GM18951 (cell line): ENCODE data around the gene PIMREG.

ENCODE experiments used
- POLR2A ChIP-seq: IDR thresholded peaks from 4 replicates; pipeline ENCODE4 v1.6.1; 2011; ENCODE audit warnings: mild to moderate bottlenecking; ENCODE audit not compliant: insufficient read length, insufficient read depth; ENCODE audit errors: extremely low read depth
- in situ Hi-C: fragments of 300-500 bp; cut with MboI; formaldehyde crosslinking; loops from one replicate; pipeline ENCODE4 v1.12.0; 2022; ENCODE audit warnings: low sequenced_read_pairs, mixed read lengths, inconsistent platforms; ENCODE audit not compliant: unreplicated experiment

The PIMREG gene

GRCh38 chr17:6448473-6448872 is 4.2 kb downstream of the PIMREG start:
- no peak for TF ChIP-seq POLR2A
- in situ Hi-C loops: no loop called here

GRCh38 chr17:6449307-6449706 is 5.1 kb downstream of the PIMREG start:
- no peak for TF ChIP-seq POLR2A
- in situ Hi-C loops: no loop called here

- no peak for TF ChIP-seq POLR2A
- in situ Hi-C loops: no loop called here
Measured at GRCh38 chr17:6450926-6451832, 6.9 kb downstream of the PIMREG start.

GRCh38 chr17:6452471-6453266 is 8.4 kb downstream of the PIMREG start:
- no peak for TF ChIP-seq POLR2A
- in situ Hi-C loops: no loop called here

GRCh38 chr17:6453279-6454024 is 9.2 kb downstream of the PIMREG start:
- TF ChIP-seq POLR2A: no peak
- in situ Hi-C loops: no loop called here

- in situ Hi-C loops: no loop called here
- no peak for TF ChIP-seq POLR2A
Measured at GRCh38 chr17:6454495-6455320, 10.5 kb downstream of the PIMREG start.

GRCh38 chr17:6455321-6455705 is 11.1 kb downstream of the PIMREG start:
- in situ Hi-C loops: no loop called here
- no peak for TF ChIP-seq POLR2A

GRCh38 chr17:6456321-6456720 is 12.1 kb downstream of the PIMREG start:
- in situ Hi-C loops: no loop called here
- no peak for TF ChIP-seq POLR2A

- TF ChIP-seq POLR2A: no peak
- in situ Hi-C loops: no loop called here
Measured at GRCh38 chr17:6456914-6457687, 12.8 kb downstream of the PIMREG start.

- in situ Hi-C loops: no loop called here
Measured at GRCh38 chr17:6457688-6458459, 13.6 kb downstream of the PIMREG start.

GRCh38 chr17:6458460-6458950 is 14.2 kb downstream of the PIMREG start:
- TF ChIP-seq POLR2A: no peak
- in situ Hi-C loops: no loop called here

More at GRCh38 chr17:6457688-6458459, 13.6 kb downstream of the PIMREG start:
- TF ChIP-seq POLR2A: no peak

- in situ Hi-C loops: no loop called here
- TF ChIP-seq POLR2A: no peak
Measured at GRCh38 chr17:6460531-6461161, 16.4 kb downstream of the PIMREG start.
